ENCODE data around the gene TLX2. TPM values are rescaled to one million over a fixed set of nuclear protein-coding genes. Genes with fewer than 3 reads are reported as not detected.

The TLX2 gene
- total and polyA plus RNA-seq, 2 of the 13 experiments (the other 11 are each of a cell fraction or from before 2014, with no cell fraction given) = 0.05 to 0.20 TPM

DNA sequence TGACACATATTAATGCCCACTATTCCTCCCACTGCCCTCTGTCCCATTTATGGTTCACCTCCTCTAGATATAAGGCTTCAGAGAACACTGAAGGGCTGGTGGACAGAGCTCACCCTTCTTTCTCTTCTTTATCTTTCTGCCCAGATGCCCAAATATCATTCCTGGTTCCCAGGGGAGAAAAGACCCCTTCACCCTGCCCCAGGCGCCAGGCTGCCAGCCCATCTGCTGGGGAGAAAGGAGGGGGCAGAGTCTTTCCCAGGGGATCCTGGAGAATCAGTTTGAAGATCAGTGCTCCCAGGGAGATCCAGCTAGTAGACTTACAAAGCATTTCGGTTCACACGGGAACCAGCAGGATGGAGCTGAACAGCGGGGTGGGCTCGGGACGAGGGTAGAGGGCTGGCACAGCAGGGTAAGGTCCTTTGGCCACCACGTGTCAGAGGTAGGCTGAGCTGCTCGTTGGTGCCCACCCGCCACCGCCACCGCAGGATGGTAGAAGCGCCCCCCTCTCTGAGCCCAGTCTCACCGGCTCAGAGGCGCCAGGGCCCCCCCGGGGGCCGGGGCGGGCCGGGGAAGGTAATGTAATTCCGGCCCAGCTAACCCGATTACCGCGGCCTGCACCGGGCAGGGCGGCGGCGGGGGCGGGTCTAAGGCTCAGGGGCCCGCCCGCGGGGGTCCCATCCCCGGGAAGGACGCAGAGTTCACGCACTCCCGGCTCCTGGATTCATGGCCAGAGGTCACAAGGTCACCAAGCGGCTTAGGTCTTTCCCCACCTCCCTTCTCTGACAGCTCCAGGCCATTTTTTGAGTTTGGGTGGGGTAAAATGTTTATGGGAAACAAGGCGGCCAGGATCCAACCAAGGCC lies 1.3 kb upstream of the TLX2 start (continued):
- TF ChIP-seq, protein P1, sequence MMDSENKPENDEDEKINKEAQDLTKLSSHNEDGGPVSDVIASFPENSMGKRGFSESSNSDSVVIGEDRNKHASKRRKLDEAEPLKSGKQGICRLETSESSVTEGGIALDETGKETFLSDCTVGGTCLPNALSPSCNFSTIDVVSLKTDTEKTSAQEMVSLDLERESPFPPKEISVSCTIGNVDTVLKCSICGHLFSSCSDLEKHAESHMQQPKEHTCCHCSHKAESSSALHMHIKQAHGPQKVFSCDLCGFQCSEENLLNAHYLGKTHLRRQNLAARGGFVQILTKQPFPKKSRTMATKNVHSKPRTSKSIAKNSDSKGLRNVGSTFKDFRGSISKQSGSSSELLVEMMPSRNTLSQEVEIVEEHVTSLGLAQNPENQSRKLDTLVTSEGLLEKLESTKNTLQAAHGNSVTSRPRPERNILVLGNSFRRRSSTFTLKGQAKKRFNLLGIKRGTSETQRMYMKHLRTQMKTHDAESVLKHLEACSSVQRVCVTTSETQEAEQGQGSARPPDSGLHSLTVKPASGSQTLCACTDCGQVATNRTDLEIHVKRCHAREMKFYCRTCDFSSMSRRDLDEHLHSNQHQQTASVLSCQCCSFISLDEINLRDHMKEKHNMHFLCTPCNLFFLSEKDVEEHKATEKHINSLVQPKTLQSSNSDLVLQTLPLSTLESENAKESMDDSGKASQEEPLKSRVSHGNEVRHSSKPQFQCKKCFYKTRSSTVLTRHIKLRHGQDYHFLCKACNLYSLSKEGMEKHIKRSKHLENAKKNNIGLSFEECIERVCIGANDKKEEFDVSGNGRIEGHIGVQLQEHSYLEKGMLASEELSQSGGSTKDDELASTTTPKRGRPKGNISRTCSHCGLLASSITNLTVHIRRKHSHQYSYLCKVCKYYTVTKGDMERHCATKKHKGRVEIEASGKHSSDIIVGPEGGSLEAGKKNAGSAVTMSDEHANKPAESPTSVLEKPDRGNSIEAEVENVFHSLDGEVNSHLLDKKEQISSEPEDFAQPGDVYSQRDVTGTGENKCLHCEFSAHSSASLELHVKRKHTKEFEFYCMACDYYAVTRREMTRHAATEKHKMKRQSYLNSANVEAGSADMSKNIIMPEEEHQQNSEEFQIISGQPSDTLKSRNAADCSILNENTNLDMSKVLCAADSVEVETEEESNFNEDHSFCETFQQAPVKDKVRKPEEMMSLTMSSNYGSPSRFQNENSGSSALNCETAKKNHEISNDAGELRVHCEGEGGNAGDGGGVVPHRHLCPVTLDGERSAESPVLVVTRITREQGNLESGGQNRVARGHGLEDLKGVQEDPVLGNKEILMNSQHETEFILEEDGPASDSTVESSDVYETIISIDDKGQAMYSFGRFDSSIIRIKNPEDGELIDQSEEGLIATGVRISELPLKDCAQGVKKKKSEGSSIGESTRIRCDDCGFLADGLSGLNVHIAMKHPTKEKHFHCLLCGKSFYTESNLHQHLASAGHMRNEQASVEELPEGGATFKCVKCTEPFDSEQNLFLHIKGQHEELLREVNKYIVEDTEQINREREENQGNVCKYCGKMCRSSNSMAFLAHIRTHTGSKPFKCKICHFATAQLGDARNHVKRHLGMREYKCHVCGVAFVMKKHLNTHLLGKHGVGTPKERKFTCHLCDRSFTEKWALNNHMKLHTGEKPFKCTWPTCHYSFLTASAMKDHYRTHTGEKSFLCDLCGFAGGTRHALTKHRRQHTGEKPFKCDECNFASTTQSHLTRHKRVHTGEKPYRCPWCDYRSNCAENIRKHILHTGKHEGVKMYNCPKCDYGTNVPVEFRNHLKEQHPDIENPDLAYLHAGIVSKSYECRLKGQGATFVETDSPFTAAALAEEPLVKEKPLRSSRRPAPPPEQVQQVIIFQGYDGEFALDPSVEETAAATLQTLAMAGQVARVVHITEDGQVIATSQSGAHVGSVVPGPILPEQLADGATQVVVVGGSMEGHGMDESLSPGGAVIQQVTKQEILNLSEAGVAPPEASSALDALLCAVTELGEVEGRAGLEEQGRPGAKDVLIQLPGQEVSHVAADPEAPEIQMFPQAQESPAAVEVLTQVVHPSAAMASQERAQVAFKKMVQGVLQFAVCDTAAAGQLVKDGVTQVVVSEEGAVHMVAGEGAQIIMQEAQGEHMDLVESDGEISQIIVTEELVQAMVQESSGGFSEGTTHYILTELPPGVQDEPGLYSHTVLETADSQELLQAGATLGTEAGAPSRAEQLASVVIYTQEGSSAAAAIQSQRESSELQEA (CRISPR knock-in tag; IDR thresholded peaks at IDR 0.05; ENCODE audit: not compliant biosample characterization) = no peak
- TF ChIP-seq ZNF430 (CRISPR knock-in tag; IDR thresholded peaks at IDR 0.05) (no peak), ZNF616 (CRISPR knock-in tag; IDR thresholded peaks at IDR 0.05; ENCODE audit: low read depth) (no peak), KDM6A (CRISPR knock-in tag; IDR thresholded peaks at IDR 0.05; ENCODE audit: low read depth) (no peak), ZNF207 (IDR thresholded peaks at IDR 0.05; ENCODE audit: borderline replicate concordance) (no peak), KDM4B (CRISPR knock-in tag; IDR thresholded peaks at IDR 0.05) (no peak), ZNF564 (CRISPR knock-in tag; IDR thresholded peaks at IDR 0.05) (no peak), SAP130 (CRISPR knock-in tag; IDR thresholded peaks at IDR 0.05; ENCODE audit: low read depth) (peak; percentile 23), JUNB (CRISPR knock-in tag; IDR thresholded peaks at IDR 0.05; ENCODE audit: borderline replicate concordance) (no peak), MTF2 (CRISPR knock-in tag; IDR thresholded peaks at IDR 0.05; ENCODE audit: borderline replicate concordance) (0 out of 2 replicates have a peak, but pooled peaks have one; percentile 18)
- TF ChIP-seq, protein P2, sequence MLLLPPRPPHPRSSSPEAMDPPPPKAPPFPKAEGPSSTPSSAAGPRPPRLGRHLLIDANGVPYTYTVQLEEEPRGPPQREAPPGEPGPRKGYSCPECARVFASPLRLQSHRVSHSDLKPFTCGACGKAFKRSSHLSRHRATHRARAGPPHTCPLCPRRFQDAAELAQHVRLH (CRISPR knock-in tag; IDR thresholded peaks at IDR 0.05; ENCODE audit: borderline replicate concordance, low read depth) = no peak
- TF ChIP-seq, protein P3, sequence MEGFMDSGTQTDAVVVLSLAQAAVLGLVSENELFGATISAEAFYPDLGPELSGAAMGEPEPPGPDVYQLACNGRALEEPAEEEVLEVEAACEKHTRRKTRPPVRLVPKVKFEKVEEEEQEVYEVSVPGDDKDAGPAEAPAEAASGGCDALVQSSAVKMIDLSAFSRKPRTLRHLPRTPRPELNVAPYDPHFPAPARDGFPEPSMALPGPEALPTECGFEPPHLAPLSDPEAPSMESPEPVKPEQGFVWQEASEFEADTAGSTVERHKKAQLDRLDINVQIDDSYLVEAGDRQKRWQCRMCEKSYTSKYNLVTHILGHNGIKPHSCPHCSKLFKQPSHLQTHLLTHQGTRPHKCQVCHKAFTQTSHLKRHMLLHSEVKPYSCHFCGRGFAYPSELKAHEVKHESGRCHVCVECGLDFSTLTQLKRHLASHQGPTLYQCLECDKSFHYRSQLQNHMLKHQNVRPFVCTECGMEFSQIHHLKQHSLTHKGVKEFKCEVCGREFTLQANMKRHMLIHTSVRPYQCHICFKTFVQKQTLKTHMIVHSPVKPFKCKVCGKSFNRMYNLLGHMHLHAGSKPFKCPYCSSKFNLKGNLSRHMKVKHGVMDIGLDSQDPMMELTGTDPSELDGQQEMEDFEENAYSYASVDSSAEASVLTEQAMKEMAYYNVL (CRISPR knock-in tag; IDR thresholded peaks at IDR 0.05; ENCODE audit: borderline replicate concordance) = no peak
- TF ChIP-seq, protein P4, sequence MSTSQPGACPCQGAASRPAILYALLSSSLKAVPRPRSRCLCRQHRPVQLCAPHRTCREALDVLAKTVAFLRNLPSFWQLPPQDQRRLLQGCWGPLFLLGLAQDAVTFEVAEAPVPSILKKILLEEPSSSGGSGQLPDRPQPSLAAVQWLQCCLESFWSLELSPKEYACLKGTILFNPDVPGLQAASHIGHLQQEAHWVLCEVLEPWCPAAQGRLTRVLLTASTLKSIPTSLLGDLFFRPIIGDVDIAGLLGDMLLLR (CRISPR knock-in tag; IDR thresholded peaks at IDR 0.05) = no peak

Measured in HepG2 (cell line).